Neural progenitor cell (in vitro differentiated cells): Measurements from ENCODE around the gene STOM. TPM values are rescaled to one million over a fixed set of nuclear protein-coding genes. Genes with fewer than 3 reads are reported as not detected.

Source experiments
- DNase-seq: peaks from one replicate; pipeline ENCODE4 v3.0.0-alpha.2; 2016; ENCODE audit warnings: low spot score
- H2AFZ ChIP-seq: fragments of 200-600 bp; sonication (generic); replicated peaks from 2 replicates; pipeline ENCODE4 v1.6.1; 2016; ENCODE audit warnings: antibody characterized with exemption
- H3F3A ChIP-seq: fragments of 200-600 bp; sonication (generic); 2 replicates; pipeline ENCODE4 v1.6.1; 2016; ENCODE audit warnings: antibody characterized with exemption, low read depth
- H3K27ac ChIP-seq: fragments of 200-600 bp; sonication (generic); 2 replicates; pipeline ENCODE4 v1.5.1; 2016; ENCODE audit warnings: mild to moderate bottlenecking
- H3K27me3 ChIP-seq: fragments of 200-600 bp; sonication (generic); 2 replicates; pipeline ENCODE4 v1.6.1; 2016; ENCODE audit warnings: mild to moderate bottlenecking, moderate library complexity
- H3K36me3 ChIP-seq: fragments of 200-600 bp; sonication (generic); 2 replicates; pipeline ENCODE4 v1.5.1; 2016
- H3K4me1 ChIP-seq: fragments of 200-600 bp; sonication (generic); 2 replicates; pipeline ENCODE4 v1.6.1; 2016; ENCODE audit warnings: mixed run types
- H3K4me2 ChIP-seq: fragments of 200-600 bp; sonication (generic); 2 replicates; pipeline ENCODE4 v1.6.1; 2016
- H3K4me3 ChIP-seq: fragments of 200-600 bp; sonication (generic); 2 replicates; pipeline ENCODE4 v1.5.1; 2016
- H3K79me2 ChIP-seq: fragments of 200-600 bp; sonication (generic); 2 replicates; pipeline ENCODE4 v1.6.1; 2016; ENCODE audit warnings: low read depth
- H3K9ac ChIP-seq: fragments of 200-600 bp; sonication (generic); 2 replicates; pipeline ENCODE4 v1.6.1; 2016
- H3K9me3 ChIP-seq: fragments of 200-600 bp; sonication (generic); 2 replicates; pipeline ENCODE4 v1.5.1; 2016; ENCODE audit warnings: low read depth
- H4K20me1 ChIP-seq: fragments of 200-600 bp; sonication (generic); 2 replicates; pipeline ENCODE4 v1.6.1; 2016; ENCODE audit warnings: low read depth
- H3K27ac Mint-ChIP-seq: 3 replicates; pipeline ENCODE4 v1.8.0; 2021; ENCODE audit warnings: mixed read lengths
- H3K27me3 Mint-ChIP-seq: 2 replicates; pipeline ENCODE4 v1.8.0; 2022; ENCODE audit warnings: low read depth, mild to moderate bottlenecking, inconsistent platforms, moderate library complexity, mixed read lengths; ENCODE audit not compliant: insufficient read depth
- H3K36me3 Mint-ChIP-seq: 3 replicates; pipeline ENCODE4 v1.8.0; 2021; ENCODE audit warnings: mixed read lengths
- H3K4me1 Mint-ChIP-seq: 3 replicates; pipeline ENCODE4 v1.8.0; 2021; ENCODE audit warnings: mixed read lengths
- H3K4me3 Mint-ChIP-seq: 3 replicates; pipeline ENCODE4 v1.8.0; 2021; ENCODE audit warnings: mild to moderate bottlenecking, moderate library complexity, mixed read lengths
- H3K9me3 Mint-ChIP-seq: 3 replicates; pipeline ENCODE4 v1.8.0; 2020; ENCODE audit warnings: mixed read lengths
- EZH2 ChIP-seq: fragments of 200-600 bp; sonication (generic); IDR thresholded peaks from 2 replicates; pipeline ENCODE4 v1.6.1; 2017; ENCODE audit warnings: antibody characterized with exemption, mild to moderate bottlenecking, moderate library complexity
- EZH2phosphoT487 ChIP-seq: fragments of 200-600 bp; sonication (generic); IDR thresholded peaks from 2 replicates; pipeline ENCODE4 v1.6.1; 2017; ENCODE audit warnings: antibody characterized with exemption
- total RNA-seq: library from RNA; depleted of rRNA; stranded (reverse); fragments of >200 nt; gene quantifications from 2 replicates; pipeline ENCODE4 v1.2.3, GENCODE V29; 2015; ENCODE audit warnings: low replicate concordance
- TF ChIP-seq, protein P1 (sequence below): fragments of 200-600 bp; sonication (generic); IDR thresholded peaks from 2 replicates; pipeline ENCODE4 v1.5.1; 2017; ENCODE audit warnings: antibody characterized with exemption, mild to moderate bottlenecking

STOM gene
- total RNA-seq, 1 donor from 2014 or later, result 99.4 TPM

DNA sequence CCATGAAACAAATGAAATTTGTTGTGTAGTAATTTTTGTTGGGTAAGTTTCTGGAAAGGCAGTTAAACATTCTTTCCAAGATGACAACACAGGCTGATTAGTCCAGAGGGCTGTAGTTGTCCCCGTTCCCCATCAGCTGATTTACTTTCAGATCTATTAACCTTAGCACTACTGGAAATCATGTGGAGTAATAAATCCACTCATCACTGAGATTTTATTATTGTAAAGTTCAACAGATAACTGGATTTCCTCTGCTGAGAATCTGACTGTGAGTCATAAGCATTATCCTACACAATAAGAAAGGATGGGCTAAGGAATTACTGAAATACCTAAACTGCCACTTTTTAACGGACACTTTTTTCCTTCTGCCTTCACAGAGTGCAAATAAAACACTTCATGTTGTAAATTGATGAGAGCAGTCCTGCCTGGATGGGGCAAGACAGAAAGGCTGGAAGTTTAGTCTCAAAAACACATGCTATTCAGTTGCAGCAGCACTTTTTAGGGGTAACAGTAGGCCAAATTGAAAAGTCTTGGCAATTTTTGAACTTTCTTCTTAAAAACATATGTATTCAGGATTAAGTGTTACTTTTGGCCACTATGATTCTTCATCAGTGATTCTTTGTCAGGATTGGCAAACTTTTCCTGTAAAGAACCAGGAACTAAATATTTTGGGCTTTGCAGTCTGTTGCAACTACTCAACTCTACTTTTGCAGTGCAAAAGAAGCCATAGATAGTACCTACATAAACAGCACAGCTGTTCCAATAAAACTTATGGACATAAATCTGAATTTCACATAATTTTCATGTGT is 7.0 kb downstream of the STOM start:
- peak overlapping the region; percentile 46 for H3K4me2 ChIP-seq
- no peaks in the 10 kb centered on the region for H3K9me3 Mint-ChIP-seq
- no peaks in the 10 kb centered on the region for H3K27me3 Mint-ChIP-seq

DNA sequence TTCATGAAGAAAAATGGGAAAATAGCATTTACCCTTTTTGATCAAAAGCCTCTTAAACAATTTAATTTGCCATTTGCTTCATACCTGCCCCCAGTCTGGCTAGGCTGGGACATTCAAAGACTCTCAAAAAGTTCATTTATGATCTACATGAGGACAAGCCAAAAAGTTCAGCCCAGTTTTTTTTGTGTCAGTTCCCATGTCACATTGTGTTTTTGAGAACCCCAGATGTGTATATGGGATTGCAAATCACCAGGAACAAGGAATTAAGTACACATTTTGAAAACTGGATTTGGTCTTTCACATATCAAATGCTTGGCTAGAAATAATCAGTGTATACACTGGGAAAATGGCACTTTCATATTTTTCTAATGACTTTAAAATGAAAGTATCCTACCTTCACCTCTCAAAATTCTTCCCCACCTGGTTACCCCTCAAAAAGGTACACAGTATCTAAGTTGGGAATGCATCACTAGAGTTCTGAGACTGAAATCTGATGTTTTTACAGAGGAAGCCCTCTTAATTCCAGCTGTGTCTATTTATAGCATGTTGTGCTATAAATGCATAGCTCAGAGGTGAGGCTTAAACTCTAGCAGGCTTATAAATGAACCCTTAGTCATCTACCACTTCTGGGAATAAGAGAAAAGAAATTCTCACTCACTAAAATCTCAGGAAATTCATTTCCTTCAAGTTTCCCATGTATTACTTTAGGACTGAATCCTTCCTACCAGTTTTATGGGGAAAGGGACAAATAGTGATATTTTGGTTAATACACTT is 9.3 kb downstream of the STOM start:
- H3K79me2 ChIP-seq, result peaks cover 32% of the 10 kb centered on the region
- no peak overlapping the region for H3K27ac Mint-ChIP-seq

More for the DNA sequence above, 7.0 kb downstream of the STOM start:
- no peak overlapping the region for H3K4me3 ChIP-seq
- Mint-ChIP-seq H3K36me3 (no peaks in the 10 kb centered on the region), H3K4me1 (peaks cover 10% of the 10 kb centered on the region), H3K4me3 (no peak overlapping the region), H3K27ac (no peak overlapping the region)
- peak overlapping the region; percentile 58 for H3K27ac ChIP-seq
- peaks cover 47% of the 10 kb centered on the region for H3K79me2 ChIP-seq
- no peaks in the 10 kb centered on the region for H3K27me3 ChIP-seq
- no peaks in the 10 kb centered on the region for H3K36me3 ChIP-seq
- no peaks in the 10 kb centered on the region for H3K9me3 ChIP-seq
- H4K20me1 ChIP-seq, result no peaks in the 10 kb centered on the region
- H2AFZ ChIP-seq, result no peak overlapping the region
- no peak for DNase-seq
- TF ChIP-seq, protein P1, sequence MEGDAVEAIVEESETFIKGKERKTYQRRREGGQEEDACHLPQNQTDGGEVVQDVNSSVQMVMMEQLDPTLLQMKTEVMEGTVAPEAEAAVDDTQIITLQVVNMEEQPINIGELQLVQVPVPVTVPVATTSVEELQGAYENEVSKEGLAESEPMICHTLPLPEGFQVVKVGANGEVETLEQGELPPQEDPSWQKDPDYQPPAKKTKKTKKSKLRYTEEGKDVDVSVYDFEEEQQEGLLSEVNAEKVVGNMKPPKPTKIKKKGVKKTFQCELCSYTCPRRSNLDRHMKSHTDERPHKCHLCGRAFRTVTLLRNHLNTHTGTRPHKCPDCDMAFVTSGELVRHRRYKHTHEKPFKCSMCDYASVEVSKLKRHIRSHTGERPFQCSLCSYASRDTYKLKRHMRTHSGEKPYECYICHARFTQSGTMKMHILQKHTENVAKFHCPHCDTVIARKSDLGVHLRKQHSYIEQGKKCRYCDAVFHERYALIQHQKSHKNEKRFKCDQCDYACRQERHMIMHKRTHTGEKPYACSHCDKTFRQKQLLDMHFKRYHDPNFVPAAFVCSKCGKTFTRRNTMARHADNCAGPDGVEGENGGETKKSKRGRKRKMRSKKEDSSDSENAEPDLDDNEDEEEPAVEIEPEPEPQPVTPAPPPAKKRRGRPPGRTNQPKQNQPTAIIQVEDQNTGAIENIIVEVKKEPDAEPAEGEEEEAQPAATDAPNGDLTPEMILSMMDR, result no peak
- TF ChIP-seq EZH2, result no peak
- TF ChIP-seq EZH2phosphoT487, result no peak
- peaks cover 11% of the 10 kb centered on the region for H3F3A ChIP-seq
- no peak overlapping the region for H3K9ac ChIP-seq
- H3K4me1 ChIP-seq, result peaks cover 43% of the 10 kb centered on the region

DNA sequence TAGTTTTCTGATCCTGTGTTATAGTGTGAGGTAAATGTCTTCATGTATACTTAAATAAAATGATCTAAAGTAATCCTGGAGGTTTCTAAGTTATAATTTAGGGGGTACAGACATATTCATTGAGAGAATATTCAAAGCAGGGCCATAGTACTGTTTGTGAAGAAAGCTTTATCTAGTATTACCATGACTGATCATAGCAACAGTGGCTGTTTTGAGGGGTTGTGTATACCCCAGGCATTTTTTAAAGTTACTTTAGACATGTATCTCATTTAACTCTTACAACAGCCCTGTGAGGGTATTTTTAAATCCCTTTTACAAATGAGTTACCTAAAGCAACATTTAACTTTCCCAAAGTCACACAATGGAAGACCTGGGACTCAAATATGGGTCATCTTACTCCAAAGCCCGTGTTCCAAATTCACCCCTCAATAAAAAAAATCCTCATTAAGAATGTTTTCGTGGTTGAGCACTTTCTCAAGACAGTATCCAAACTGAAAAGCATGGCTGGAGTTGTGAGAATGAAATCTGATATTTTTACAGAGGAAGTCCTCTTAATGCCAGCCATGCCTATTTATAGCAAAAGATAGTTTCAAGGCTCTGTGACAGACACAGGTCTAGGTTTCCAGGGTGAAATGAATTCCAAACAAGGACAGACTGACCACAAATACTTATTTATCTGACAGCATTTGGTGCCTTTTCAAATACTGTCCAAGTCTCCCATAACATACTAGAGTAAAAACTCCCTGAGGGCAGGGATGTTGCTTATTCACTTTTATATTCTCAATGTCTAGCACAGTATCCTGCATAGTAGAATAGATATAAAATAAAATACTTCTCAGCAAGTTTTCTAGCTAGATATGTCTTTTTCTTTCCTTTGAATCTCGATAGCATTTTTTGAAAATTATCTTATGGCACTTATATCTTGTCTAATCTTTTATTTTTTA is 10.4 kb downstream of the STOM start:
- no peaks in the 10 kb centered on the region for H3K9me3 ChIP-seq
- Mint-ChIP-seq H3K9me3 (no peaks in the 10 kb centered on the region), H3K27ac (no peak overlapping the region), H3K27me3 (peaks cover 2% of the 10 kb centered on the region), H3K4me3 (no peak overlapping the region), H3K36me3 (no peaks in the 10 kb centered on the region), H3K4me1 (peaks cover 6% of the 10 kb centered on the region)
- no peaks in the 10 kb centered on the region for H3K27me3 ChIP-seq
- H3K79me2 ChIP-seq, result peaks cover 20% of the 10 kb centered on the region
- H2AFZ ChIP-seq, result no peak overlapping the region
- TF ChIP-seq, protein P1, result no peak
- TF ChIP-seq EZH2, result no peak
- TF ChIP-seq EZH2phosphoT487, result no peak
- H3F3A ChIP-seq, result no peaks in the 10 kb centered on the region
- no peak overlapping the region for H3K4me3 ChIP-seq
- peaks cover 20% of the 10 kb centered on the region for H3K4me1 ChIP-seq
- no peak for DNase-seq
- no peaks in the 10 kb centered on the region for H3K36me3 ChIP-seq
- H4K20me1 ChIP-seq, result no peaks in the 10 kb centered on the region
- no peak overlapping the region for H3K27ac ChIP-seq
- H3K4me2 ChIP-seq, result no peak overlapping the region
- H3K9ac ChIP-seq, result no peak overlapping the region

More for the DNA sequence above, 9.3 kb downstream of the STOM start:
- H3K4me1 Mint-ChIP-seq, result peaks cover 6% of the 10 kb centered on the region
- DNase-seq, result no peak
- no peak for TF ChIP-seq EZH2
- TF ChIP-seq EZH2phosphoT487, result no peak
- TF ChIP-seq, protein P1, result no peak
- H4K20me1 ChIP-seq, result no peaks in the 10 kb centered on the region
- H3K4me2 ChIP-seq, result no peak overlapping the region
- H3K9ac ChIP-seq, result no peak overlapping the region
- H3K36me3 ChIP-seq, result no peaks in the 10 kb centered on the region
- H3F3A ChIP-seq, result no peaks in the 10 kb centered on the region
- no peaks in the 10 kb centered on the region for H3K27me3 ChIP-seq
- H3K9me3 Mint-ChIP-seq, result no peaks in the 10 kb centered on the region
- peaks cover 2% of the 10 kb centered on the region for H3K27me3 Mint-ChIP-seq
- no peaks in the 10 kb centered on the region for H3K36me3 Mint-ChIP-seq
- H3K4me3 Mint-ChIP-seq, result no peak overlapping the region
- peaks cover 32% of the 10 kb centered on the region for H3K4me1 ChIP-seq
- no peak overlapping the region for H3K27ac ChIP-seq
- H2AFZ ChIP-seq, result no peak overlapping the region
- no peaks in the 10 kb centered on the region for H3K9me3 ChIP-seq
- no peak overlapping the region for H3K4me3 ChIP-seq
